GM12878 (cell line): ENCODE data around the gene TASL. TPM values are rescaled to one million over a fixed set of nuclear protein-coding genes. Genes with fewer than 3 reads are reported as not detected.
A peak's percentile ranks its signal among the peaks of the same experiment; 100 is the strongest.
"Not testable (repeated sequence)": the region's sequence is repeated elsewhere in the genome, so short reads cannot be mapped to it uniquely, and the experiment has no call there.

Source experiments
- ATAC-seq: fragments of 200-7000 bp; cut with Tn5 transposase; 3 replicates; pipeline ENCODE4 v1.9.1; 2020; ENCODE audit warnings: mild to moderate bottlenecking, moderate library complexity
- BruUV-seq: library from RNA; stranded (reverse); fragments of 400-500 nt; replicated peaks from 2 replicates; lab custom pipeline; 2021; lab: Mats Ljungman, UMichigan
- CTCF ChIA-PET: fragments of 300-600 bp; sonication (Branson Sonifier 250); formaldehyde crosslinking; extraction: SDS; loops from one replicate; lab custom pipeline; 2021; ENCODE audit warnings: inconsistent platforms; lab: Yijun Ruan, JAX
- POLR2A ChIA-PET: fragments of 350-600 bp; formaldehyde crosslinking; extraction: SDS; loops from one replicate; lab custom pipeline; 2021; ENCODE audit warnings: inconsistent platforms; lab: Charles Lee
- RAD21 ChIA-PET: fragments of 300-600 bp; sonication (Branson Sonifier 250); formaldehyde crosslinking; loops from one replicate; lab custom pipeline; 2023; ENCODE audit warnings: antibody characterized with exemption; ENCODE audit not compliant: unreplicated experiment; lab: Charles Lee
- SMC1A ChIA-PET: fragments of 300-600 bp; sonication (Branson Sonifier 250); formaldehyde crosslinking; loops from one replicate; lab custom pipeline; 2023; ENCODE audit not compliant: unreplicated experiment, uncharacterized antibody; lab: Charles Lee
- DNase-seq: peaks from one replicate; pipeline ENCODE4 v3.0.0-alpha.2; 2011; ENCODE audit warnings: low read depth, low spot score
- FAIRE-seq: peaks from 3 replicates; lab custom pipeline; 2011; peaks lifted over from hg19 to GRCh38; lab: Jason Lieb, UNC
- H2AFZ ChIP-seq: 2 replicates; pipeline ENCODE4 v1.6.0; 2011; ENCODE audit warnings: low read depth, low read length, control low read depth; ENCODE audit not compliant: control insufficient read depth
- H3K27ac ChIP-seq: 2 replicates; pipeline ENCODE4 v1.5.1; 2011; ENCODE audit warnings: control low read depth; ENCODE audit not compliant: control insufficient read depth, insufficient read depth
- H3K27me3 ChIP-seq, 2 experiments: replicated peaks in 1 of 2; 2 replicates each; pipeline versions ENCODE4 v1.6.0 to v1.6.1; 2011; ENCODE audit warnings: low read length in 1 of 2; ENCODE audit not compliant: control insufficient read depth in 2 of 2, insufficient read depth in 2 of 2
- H3K36me3 ChIP-seq, 2 experiments: 2 replicates each; pipeline ENCODE4 v1.5.1; 2011; ENCODE audit warnings: low read length in 1 of 2; ENCODE audit not compliant: control insufficient read depth in 2 of 2, insufficient read depth in 2 of 2
- H3K4me1 ChIP-seq: 2 replicates; pipeline ENCODE4 v1.6.1; 2011; ENCODE audit warnings: mild to moderate bottlenecking, low read length, moderate library complexity, mixed read lengths; ENCODE audit not compliant: control insufficient read depth, insufficient read depth
- H3K4me2 ChIP-seq: 2 replicates; pipeline ENCODE4 v1.6.0; 2011; ENCODE audit warnings: control low read depth; ENCODE audit not compliant: control insufficient read depth, insufficient read depth
- H3K4me3 ChIP-seq: fragments of 200-600 bp; sonication (generic); 2 replicates; pipeline ENCODE4 v1.5.1; 2016
- H3K79me2 ChIP-seq: 2 replicates; pipeline ENCODE4 v1.6.0; 2011; ENCODE audit warnings: low read length; ENCODE audit not compliant: control insufficient read depth, insufficient read depth
- H3K9ac ChIP-seq: 2 replicates; pipeline ENCODE4 v1.8.0; 2011; ENCODE audit warnings: low read length, control low read depth, mixed read lengths; ENCODE audit not compliant: control insufficient read depth, insufficient read depth
- H3K9me3 ChIP-seq: replicated peaks from 3 replicates; pipeline ENCODE4 v1.5.1; 2011; ENCODE audit warnings: mild to moderate bottlenecking, low read length; ENCODE audit not compliant: control insufficient read depth, insufficient read depth
- H4K20me1 ChIP-seq: 2 replicates; pipeline ENCODE4 v1.6.0; 2011; ENCODE audit not compliant: control insufficient read depth, insufficient read depth
- BHLHE40 ChIP-seq, 2 experiments: fragments of 450-650 bp in 1 of 2; IDR thresholded peaks; 2 replicates each; pipeline ENCODE4 v1.6.1; 2011 to 2017; ENCODE audit warnings: low read depth in 2 of 2, borderline replicate concordance in 1 of 2, improper control_type of control experiment in 1 of 2, low read length in 1 of 2, mild to moderate bottlenecking in 1 of 2
- CEBPB ChIP-seq, 2 experiments: fragments of 150-350 bp in 1 of 2; IDR thresholded peaks; 2 replicates each; pipeline ENCODE4 v1.6.1; 2012 to 2014; ENCODE audit warnings: low read depth in 2 of 2, low read length in 2 of 2, borderline replicate concordance in 1 of 2, inconsistent platforms in 1 of 2
- HCFC1 ChIP-seq: fragments of 150-350 bp; IDR thresholded peaks from 2 replicates; pipeline ENCODE4 v1.6.1; 2014; ENCODE audit warnings: low read length
- KAT2A ChIP-seq: conservative IDR thresholded peaks from 2 replicates; pipeline ENCODE4 v1.6.1; 2011; ENCODE audit warnings: low read depth, low read length; ENCODE audit not compliant: control insufficient read depth
- MYC ChIP-seq: IDR thresholded peaks from 2 replicates; pipeline ENCODE4 v1.6.1; 2011; ENCODE audit warnings: mild to moderate bottlenecking, low read length, moderate library complexity, inconsistent platforms; ENCODE audit not compliant: insufficient read depth, insufficient replicate concordance, insufficient read length, severe bottlenecking
- NR2C2 ChIP-seq: IDR thresholded peaks from 2 replicates; pipeline ENCODE4 v1.6.1; 2011; ENCODE audit warnings: borderline replicate concordance, low read depth; ENCODE audit not compliant: control insufficient read depth, insufficient read length
- POLR2A ChIP-seq: IDR thresholded peaks from 2 replicates; pipeline ENCODE4 v1.6.1; 2011; ENCODE audit warnings: low read depth, mild to moderate bottlenecking, low read length
- POU2F2 ChIP-seq: IDR thresholded peaks from 3 replicates; pipeline ENCODE4 v1.6.1; 2011; ENCODE audit warnings: low read depth, mild to moderate bottlenecking, low read length, borderline replicate concordance
- ZNF274 ChIP-seq: IDR thresholded peaks from one replicate; pipeline ENCODE4 v1.8.0; 2011; ENCODE audit not compliant: insufficient read length, insufficient read depth
- ZZZ3 ChIP-seq: IDR thresholded peaks from 2 replicates; pipeline ENCODE4 v1.6.1; 2011; ENCODE audit warnings: low read depth; ENCODE audit not compliant: control insufficient read depth, insufficient read length
- WGBS: methylation state at CpG from one replicate; pipeline ENCODE4 v1.1.6; 2016; ENCODE audit warnings: low lambda C conversion rate; ENCODE audit not compliant: insufficient replicate concordance, insufficient coverage; ENCODE audit errors: missing lambda C conversion rate; 5-methylcytosine and 5-hydroxymethylcytosine counted together
- in situ Hi-C: fragments of 300-500 bp; cut with MboI; formaldehyde crosslinking; loops from 9 replicates; pipeline ENCODE4 v1.14.3; 2018; ENCODE audit warnings: mixed read lengths
- intact Hi-C: fragments of 100-400 bp; cut with micrococcal nuclease; formaldehyde crosslinking; loops from one replicate; pipeline ENCODE4 v1.14.2; 2022; ENCODE audit not compliant: unreplicated experiment
- polyA plus RNA-seq, 11 experiments: library from polyadenylated mRNA; depleted of rRNA in 4 of 11; unstranded in 6 of 11; stranded (reverse) in 5 of 11; fragments of >200 nt; fragmentation: Nextera tagmentation in 4 of 11; fragmentation: Illumina TruSeq in 1 of 11; extraction: Ambion mirVana in 4 of 11; extraction: Trizol in 1 of 11; gene quantifications; 1 replicate in 1 of 11; 2 replicates in 10 of 11; pipeline versions ENCODE4 v1.2.1 to v1.2.3, GENCODE V29; 2011 to 2016; ENCODE audit warnings: inconsistent platforms in 2 of 11, missing spikeins in 2 of 11, low read depth in 1 of 11
- total RNA-seq, 4 experiments: library from RNA; depleted of rRNA in 3 of 4; stranded (reverse); fragments of >200 nt in 3 of 4; fragmentation: Illumina TruSeq in 1 of 4; extraction: Trizol in 1 of 4; gene quantifications; 2 replicates each; pipeline versions ENCODE4 v1.2.1 to v1.2.3, GENCODE V29; 2013 to 2021
- TF ChIP-seq, protein P1 (sequence below): IDR thresholded peaks from 2 replicates; pipeline ENCODE4 v1.6.1; 2011; ENCODE audit warnings: low read depth, low read length, improper control_type of control experiment, borderline replicate concordance

TASL gene
- total and polyA plus RNA-seq, 10 of the 15 experiments (the other 5 are each of a cell fraction or from before 2014, with no cell fraction given) = 12.4 to 107 (median 18.3) TPM

DNA sequence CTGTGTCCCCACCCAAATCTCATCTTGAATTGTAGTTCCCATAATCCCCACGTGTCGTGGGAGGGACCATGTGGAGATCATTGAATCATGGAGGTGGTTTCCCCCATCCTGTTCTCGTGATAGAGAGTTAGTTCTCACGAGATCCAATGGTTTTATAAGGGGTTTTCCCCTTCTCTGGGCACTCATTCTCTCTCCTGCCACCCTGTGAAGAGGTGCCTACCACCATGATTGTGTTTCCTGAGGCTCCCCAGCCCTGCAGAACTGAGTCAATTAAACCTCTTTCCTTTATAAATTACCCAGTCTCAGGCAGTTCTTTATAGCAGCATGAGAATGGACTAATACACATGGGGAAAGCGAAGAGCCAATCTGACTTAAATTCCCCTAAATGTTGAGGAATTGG is 14.5 kb downstream of the TASL start:
- RAD21 ChIA-PET, DNase-seq, H3K9ac ChIP-seq, H3K4me1 ChIP-seq, H3K4me2 ChIP-seq, H3K9me3 ChIP-seq, H4K20me1 ChIP-seq, H3K27me3 ChIP-seq, BruUV-seq, H2AFZ ChIP-seq, in situ Hi-C loops, intact Hi-C loops, H3K27ac ChIP-seq, H3K4me3 ChIP-seq: not testable (repeated sequence)
- ChIA-PET SMC1A (interaction anchor here (1.0 kb wide), 1 partner anchor 14 kb away, joined by 3 read pairs; the partner anchor contains the start of gene TASL), POLR2A (interaction anchor here (1.7 kb wide), 1 partner anchor 15 kb away, joined by 4 read pairs; no protein-coding TSS in a partner anchor), CTCF (interaction anchor here (2.0 to 13.7 kb wide), 2 partner anchors 9 to 27 kb away, joined by 7 to 282 read pairs; no protein-coding TSS in a partner anchor)
- ATAC-seq (peak; percentile 15; the same call in 2 of the 3 replicates), FAIRE-seq (peak; percentile 18)
- Histone ChIP-seq H3K79me2 (peaks cover 22% of the 10 kb centered on the region), H3K36me3 (peaks cover 8 to 26% of the 10 kb centered on the region in 2 experiments)
- WGBS = 88% methylated on average over 5 of the region's 5 CpGs

DNA sequence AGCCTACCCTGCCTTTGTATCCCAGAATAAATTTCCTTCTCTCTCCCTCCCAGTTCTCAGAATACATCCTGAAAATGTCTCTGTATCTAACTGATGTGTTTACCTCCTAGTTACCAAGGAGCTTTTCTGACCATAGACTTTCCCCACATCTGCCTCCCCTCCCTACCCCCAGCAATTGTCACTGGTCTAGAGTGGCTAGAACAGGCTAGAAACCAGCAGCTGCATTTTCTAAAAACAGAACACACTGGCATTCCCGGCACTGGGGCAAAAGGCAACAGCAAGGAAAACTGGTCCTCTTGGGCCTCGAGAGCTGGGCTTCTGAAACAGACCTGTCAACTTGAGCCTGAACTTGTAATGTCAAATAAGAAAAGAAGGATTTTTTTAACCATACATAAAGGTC is 16.4 kb downstream of the TASL start:
- no peak overlapping the region for H3K4me2 ChIP-seq
- ChIA-PET SMC1A (interaction anchor here (1.0 to 1.2 kb wide), 2 partner anchors 8 to 9 kb away, joined by 3 to 4 read pairs; no protein-coding TSS in a partner anchor), POLR2A (no interaction called here), CTCF (interaction anchor here (1.0 to 13.7 kb wide), 5 partner anchors 9 to 295 kb away, joined by 3 to 282 read pairs (median 7); no protein-coding TSS in a partner anchor), RAD21 (interaction anchor here (1.0 kb wide), 1 partner anchor 11 kb away, joined by 4 read pairs; no protein-coding TSS in a partner anchor)
- intact Hi-C loops = no loop called here
- H3K27ac ChIP-seq = no peak overlapping the region
- H3K9ac ChIP-seq = no peak overlapping the region
- TF ChIP-seq KAT2A (no peak), MYC (no peak), ZNF274 (no peak), ZZZ3 (no peak), HCFC1 (no peak), POU2F2 (no peak), CEBPB (IDR thresholded peaks at IDR 0.05; ENCODE audit: borderline replicate concordance in 1 of 2, low read depth in 2 of 2, low read length in 2 of 2) (no peak), POLR2A (no peak), BHLHE40 (IDR thresholded peaks at IDR 0.05; ENCODE audit: borderline replicate concordance in 1 of 2, low read depth in 2 of 2, low read length in 1 of 2) (no peak), NR2C2 (no peak)
- TF ChIP-seq, protein P1, sequence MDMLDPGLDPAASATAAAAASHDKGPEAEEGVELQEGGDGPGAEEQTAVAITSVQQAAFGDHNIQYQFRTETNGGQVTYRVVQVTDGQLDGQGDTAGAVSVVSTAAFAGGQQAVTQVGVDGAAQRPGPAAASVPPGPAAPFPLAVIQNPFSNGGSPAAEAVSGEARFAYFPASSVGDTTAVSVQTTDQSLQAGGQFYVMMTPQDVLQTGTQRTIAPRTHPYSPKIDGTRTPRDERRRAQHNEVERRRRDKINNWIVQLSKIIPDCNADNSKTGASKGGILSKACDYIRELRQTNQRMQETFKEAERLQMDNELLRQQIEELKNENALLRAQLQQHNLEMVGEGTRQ = no peak
- DNase-seq = no peak
- no peaks in the 10 kb centered on the region; the same call in 1 of the 2 replicates for H4K20me1 ChIP-seq
- no TSS peak for BruUV-seq
- H3K9me3 ChIP-seq = peaks cover 8% of the 10 kb centered on the region
- no peaks in the 10 kb centered on the region for H3K27me3 ChIP-seq
- H3K36me3 ChIP-seq = peaks cover 8 to 22% of the 10 kb centered on the region in 2 experiments
- H3K79me2 ChIP-seq = peaks cover 15% of the 10 kb centered on the region
- no peak overlapping the region for H3K4me3 ChIP-seq
- no peaks in the 10 kb centered on the region for H3K4me1 ChIP-seq
- H2AFZ ChIP-seq = no peak overlapping the region
- in situ Hi-C loops = no loop called here
- peak; percentile 70 for FAIRE-seq
- ATAC-seq = no peak; the same call in 2 of the 3 replicates
- WGBS = 93% methylated on average over 2 of the region's 2 CpGs
